HepG2 (cell line): Measurements from ENCODE around the gene TNNI3K.

ENCODE experiments used
- CTCF ChIP-seq: sonication (generic); formaldehyde crosslinking; IDR thresholded peaks from 2 replicates; pipeline ENCODE4 v1.5.0; 2020; ENCODE audit warnings: mild to moderate bottlenecking, missing genetic modification reagents, moderate library complexity
- FOXJ3 ChIP-seq: sonication (generic); formaldehyde crosslinking; IDR thresholded peaks from 2 replicates; pipeline ENCODE4 v1.4.0; 2020; ENCODE audit warnings: missing genetic modification reagents, mild to moderate bottlenecking, borderline replicate concordance
- MYNN ChIP-seq: sonication (generic); formaldehyde crosslinking; IDR thresholded peaks from 2 replicates; pipeline ENCODE4 v1.4.0; 2020; ENCODE audit warnings: mild to moderate bottlenecking, low read depth, missing genetic modification reagents
- RXRB ChIP-seq: IDR thresholded peaks from 2 replicates; pipeline ENCODE4 v1.6.1; 2016; ENCODE audit warnings: borderline replicate concordance, missing genetic modification reagents, missing compliant biosample characterization
- SIX4 ChIP-seq: sonication (generic); formaldehyde crosslinking; IDR thresholded peaks from 2 replicates; pipeline ENCODE4 v1.4.0; 2020; ENCODE audit warnings: missing genetic modification reagents
- USF2 ChIP-seq, 2 experiments: sonication (generic) in 1 of 2; formaldehyde crosslinking in 1 of 2; IDR thresholded peaks; 2 replicates each; pipeline versions ENCODE4 v1.5.1 to v1.6.1; 2011 to 2020; ENCODE audit warnings: borderline replicate concordance in 1 of 2, low read depth in 1 of 2, low read length in 1 of 2, mild to moderate bottlenecking in 1 of 2, missing genetic modification reagents in 1 of 2, moderate library complexity in 1 of 2
- ZNF232 ChIP-seq: sonication (generic); formaldehyde crosslinking; IDR thresholded peaks from 2 replicates; pipeline ENCODE4 v1.4.0; 2020; ENCODE audit warnings: missing genetic modification reagents, borderline replicate concordance
- ZNF670 ChIP-seq: sonication (generic); formaldehyde crosslinking; IDR thresholded peaks from 2 replicates; pipeline ENCODE4 v1.8.0; 2022; ENCODE audit warnings: mild to moderate bottlenecking, missing genetic modification reagents, borderline replicate concordance
- ZNF768 ChIP-seq: sonication (generic); formaldehyde crosslinking; IDR thresholded peaks from 2 replicates; pipeline ENCODE4 v1.4.0; 2020; ENCODE audit warnings: missing genetic modification reagents
- ZNF841 ChIP-seq: sonication (generic); formaldehyde crosslinking; IDR thresholded peaks from 2 replicates; pipeline ENCODE4 v1.8.1; 2023; ENCODE audit warnings: missing genetic modification reagents, borderline replicate concordance
- TF ChIP-seq, protein P1 (sequence below): sonication (generic); formaldehyde crosslinking; IDR thresholded peaks from 2 replicates; pipeline ENCODE4 v1.4.0; 2020; ENCODE audit warnings: missing genetic modification reagents; ENCODE audit errors: not compliant biosample characterization

DNA sequence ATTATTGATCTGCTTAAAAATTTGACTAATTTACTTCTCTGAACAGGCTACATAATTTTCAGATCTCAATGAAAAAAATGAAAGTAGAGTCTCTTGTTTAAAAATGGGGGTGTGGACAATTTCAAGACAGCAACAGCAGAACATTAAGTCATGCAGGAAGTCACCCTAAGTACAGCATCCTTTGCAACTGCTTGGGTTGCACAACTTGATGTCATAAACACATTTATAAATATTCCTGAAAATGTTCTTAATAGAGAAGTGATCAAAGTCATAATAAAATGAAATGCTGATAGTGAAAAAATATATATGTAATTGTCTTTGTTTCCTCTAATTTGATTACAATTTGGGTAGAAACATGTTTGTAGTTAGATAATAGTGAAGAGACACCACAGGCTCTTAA, 79.3 kb downstream of the TNNI3K start:
- TF ChIP-seq RXRB (CRISPR knock-in tag) (no peak), FOXJ3 (CRISPR knock-in tag) (no peak), ZNF670 (CRISPR knock-in tag) (no peak), ZNF768 (CRISPR knock-in tag) (no peak), MYNN (CRISPR knock-in tag) (no peak), ZNF841 (CRISPR knock-in tag) (no peak), SIX4 (CRISPR knock-in tag) (no peak), ZNF232 (no peak), USF2 (IDR thresholded peaks at IDR 0.05; ENCODE audit: low read depth, low read length) (no peak), USF2 (CRISPR knock-in tag; IDR thresholded peaks at IDR 0.05; ENCODE audit: borderline replicate concordance) (no peak), CTCF (CRISPR knock-in tag) (no peak)
- TF ChIP-seq, protein P1, sequence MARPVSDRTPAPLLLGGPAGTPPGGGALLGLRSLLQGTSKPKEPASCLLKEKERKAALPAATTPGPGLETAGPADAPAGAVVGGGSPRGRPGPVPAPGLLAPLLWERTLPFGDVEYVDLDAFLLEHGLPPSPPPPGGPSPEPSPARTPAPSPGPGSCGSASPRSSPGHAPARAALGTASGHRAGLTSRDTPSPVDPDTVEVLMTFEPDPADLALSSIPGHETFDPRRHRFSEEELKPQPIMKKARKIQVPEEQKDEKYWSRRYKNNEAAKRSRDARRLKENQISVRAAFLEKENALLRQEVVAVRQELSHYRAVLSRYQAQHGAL (CRISPR knock-in tag): no peak
